Epithelial cell of proximal tubule (primary cell): ENCODE measurements around the gene DYSF. TPM values are rescaled to one million over a fixed set of nuclear protein-coding genes. Genes with fewer than 3 reads are reported as not detected.

Experiments used
- DNase-seq: peaks from one replicate; pipeline ENCODE4 v3.0.0-alpha.2; 2011; ENCODE audit warnings: low read depth
- H3K4me3 ChIP-seq: 2 replicates; pipeline ENCODE4 v1.5.1; 2011; ENCODE audit warnings: low read depth, mild to moderate bottlenecking, low read length
- CTCF ChIP-seq: conservative IDR thresholded peaks from 2 replicates; pipeline ENCODE4 v1.5.1; 2012; ENCODE audit warnings: low read depth, mild to moderate bottlenecking, low read length
- total RNA-seq: library from RNA; depleted of rRNA; stranded (reverse); fragments of >200 nt; gene quantifications from 2 replicates; pipeline ENCODE4 v1.2.3, GENCODE V29; 2015

The DYSF gene
- total RNA-seq, 1 donor from 2014 or later = 6.3 TPM

GRCh38 chr2:71555798-71556454 is 102.6 kb downstream of the DYSF start:
- no peak for TF ChIP-seq CTCF
- no peak for DNase-seq
- H3K4me3 ChIP-seq = no peak overlapping the region

- DNase-seq = no peak
- no peak overlapping the region for H3K4me3 ChIP-seq
- no peak for TF ChIP-seq CTCF
Measured at GRCh38 chr2:71556692-71557250, 103.4 kb downstream of the DYSF start.

GRCh38 chr2:71557321-71557720 is 104.0 kb downstream of the DYSF start:
- no peak for DNase-seq
- no peak overlapping the region for H3K4me3 ChIP-seq
- no peak for TF ChIP-seq CTCF

GRCh38 chr2:71558300-71559051 is 105.1 kb downstream of the DYSF start:
- peak; percentile 13 for DNase-seq
- TF ChIP-seq CTCF = no peak
- H3K4me3 ChIP-seq = no peak overlapping the region

GRCh38 chr2:71559080-71559827 is 105.9 kb downstream of the DYSF start:
- no peak for DNase-seq
- TF ChIP-seq CTCF = no peak
- H3K4me3 ChIP-seq = no peak overlapping the region

GRCh38 chr2:71559828-71560637 is 106.7 kb downstream of the DYSF start:
- DNase-seq = no peak
- TF ChIP-seq CTCF = no peak
- no peak overlapping the region for H3K4me3 ChIP-seq
